Measurements from ENCODE around the gene THSD7A. TPM values are rescaled to one million over a fixed set of nuclear protein-coding genes. Genes with fewer than 3 reads are reported as not detected.

THSD7A gene
- total and polyA plus RNA-seq, 10 of the 15 experiments (the other 5 are each of a cell fraction or from before 2014, with no cell fraction given) = 0.03 to 0.09 (median 0.03) TPM; not detected in 7

GRCh38 chr7:11750191-11750590 lies 81.8 kb downstream of the THSD7A start (continued):
- TF ChIP-seq, protein P1, sequence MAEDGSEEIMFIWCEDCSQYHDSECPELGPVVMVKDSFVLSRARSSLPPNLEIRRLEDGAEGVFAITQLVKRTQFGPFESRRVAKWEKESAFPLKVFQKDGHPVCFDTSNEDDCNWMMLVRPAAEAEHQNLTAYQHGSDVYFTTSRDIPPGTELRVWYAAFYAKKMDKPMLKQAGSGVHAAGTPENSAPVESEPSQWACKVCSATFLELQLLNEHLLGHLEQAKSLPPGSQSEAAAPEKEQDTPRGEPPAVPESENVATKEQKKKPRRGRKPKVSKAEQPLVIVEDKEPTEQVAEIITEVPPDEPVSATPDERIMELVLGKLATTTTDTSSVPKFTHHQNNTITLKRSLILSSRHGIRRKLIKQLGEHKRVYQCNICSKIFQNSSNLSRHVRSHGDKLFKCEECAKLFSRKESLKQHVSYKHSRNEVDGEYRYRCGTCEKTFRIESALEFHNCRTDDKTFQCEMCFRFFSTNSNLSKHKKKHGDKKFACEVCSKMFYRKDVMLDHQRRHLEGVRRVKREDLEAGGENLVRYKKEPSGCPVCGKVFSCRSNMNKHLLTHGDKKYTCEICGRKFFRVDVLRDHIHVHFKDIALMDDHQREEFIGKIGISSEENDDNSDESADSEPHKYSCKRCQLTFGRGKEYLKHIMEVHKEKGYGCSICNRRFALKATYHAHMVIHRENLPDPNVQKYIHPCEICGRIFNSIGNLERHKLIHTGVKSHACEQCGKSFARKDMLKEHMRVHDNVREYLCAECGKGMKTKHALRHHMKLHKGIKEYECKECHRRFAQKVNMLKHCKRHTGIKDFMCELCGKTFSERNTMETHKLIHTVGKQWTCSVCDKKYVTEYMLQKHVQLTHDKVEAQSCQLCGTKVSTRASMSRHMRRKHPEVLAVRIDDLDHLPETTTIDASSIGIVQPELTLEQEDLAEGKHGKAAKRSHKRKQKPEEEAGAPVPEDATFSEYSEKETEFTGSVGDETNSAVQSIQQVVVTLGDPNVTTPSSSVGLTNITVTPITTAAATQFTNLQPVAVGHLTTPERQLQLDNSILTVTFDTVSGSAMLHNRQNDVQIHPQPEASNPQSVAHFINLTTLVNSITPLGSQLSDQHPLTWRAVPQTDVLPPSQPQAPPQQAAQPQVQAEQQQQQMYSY (CRISPR knock-in tag; IDR thresholded peaks at IDR 0.05) = no peak
- TF ChIP-seq SREBF2 (IDR thresholded peaks at IDR 0.05; ENCODE audit: low read length) (no peak), NKRF (conservative IDR thresholded peaks at IDR 0.05) (no peak), RELA (IDR thresholded peaks at IDR 0.05; ENCODE audit: borderline replicate concordance, partially characterized antibody) (no peak)

- Histone ChIP-seq H3K4me2 (ENCODE audit: control insufficient read depth, insufficient read depth) (no peak overlapping the region), H3K79me2 (ENCODE audit: control insufficient read depth, insufficient read depth, low read length) (no peaks in the 10 kb centered on the region), H3K36me3 (ENCODE audit: control insufficient read depth in 2 of 2, insufficient read depth in 2 of 2, low read length in 1 of 2) (no peaks in the 10 kb centered on the region), H3K4me1 (ENCODE audit: control insufficient read depth, insufficient read depth, low read length) (no peaks in the 10 kb centered on the region), H2AFZ (ENCODE audit: control insufficient read depth, low read depth, low read length) (no peak overlapping the region), H3K27me3 (replicated peaks in 1 of 2; ENCODE audit: control insufficient read depth in 2 of 2, insufficient read depth in 2 of 2, low read length in 1 of 2) (no peaks in the 10 kb centered on the region), H3K9ac (ENCODE audit: control insufficient read depth, insufficient read depth, low read length) (no peak overlapping the region), H3K9me3 (replicated peaks; ENCODE audit: control insufficient read depth, insufficient read depth, low read length) (no peaks in the 10 kb centered on the region), H3K4me3 (no peak overlapping the region), H4K20me1 (ENCODE audit: control insufficient read depth, insufficient read depth) (no peaks in the 10 kb centered on the region), H3K27ac (ENCODE audit: control insufficient read depth, insufficient read depth) (no peak overlapping the region)
- RAD21 ChIA-PET (ENCODE audit: unreplicated experiment) = no interaction called here
- no TSS peak for BruUV-seq (replicated peaks)
- POLR2A ChIA-PET = interaction anchor here (0.7 kb wide), 1 partner anchor 22 kb away, joined by 3 read pairs; no protein-coding TSS in a partner anchor
- SMC1A ChIA-PET (ENCODE audit: uncharacterized antibody, unreplicated experiment) = interaction anchor here (1.2 to 1.5 kb wide), 2 partner anchors 14 to 30 kb away, joined by 3 read pairs; no protein-coding TSS in a partner anchor
- intact Hi-C loops (cut with micrococcal nuclease; ENCODE audit: unreplicated experiment) = no loop called here
- no peak for FAIRE-seq
- CTCF ChIA-PET = interaction anchor here (0.5 to 1.6 kb wide), 4 partner anchors 42 to 322 kb away, joined by 3 to 4 read pairs (median 3); no protein-coding TSS in a partner anchor
- TF ChIP-seq RELA (IDR thresholded peaks at IDR 0.05; ENCODE audit: borderline replicate concordance, partially characterized antibody) (no peak), KAT2A (conservative IDR thresholded peaks at IDR 0.05; ENCODE audit: control insufficient read depth, low read depth, low read length) (no peak), FOXM1 (IDR thresholded peaks at IDR 0.05; ENCODE audit: low read depth, low read length) (no peak), LARP7 (IDR thresholded peaks at IDR 0.05) (no peak), NFYB (IDR thresholded peaks at IDR 0.05; ENCODE audit: insufficient read depth, low read depth, low read length) (no peak)
- in situ Hi-C loops (cut with MboI) = no loop called here
- DNase-seq (ENCODE audit: low read depth, low spot score) = no peak
- WGBS (ENCODE audit: insufficient coverage, insufficient replicate concordance, low lambda C conversion rate, missing lambda C conversion rate) = 25% methylated on average over 4 of the region's 4 CpGs
- no peak for ATAC-seq
Observed at GRCh38 chr7:11749629-11750028, 82.4 kb downstream of the THSD7A start.
